ENCODE measurements around the gene EPHX1. TPM values are rescaled to one million over a fixed set of nuclear protein-coding genes. Genes with fewer than 3 reads are reported as not detected.

Gene EPHX1
- total RNA-seq = 59.4 and 81.8 TPM in 2 replicates

DNA sequence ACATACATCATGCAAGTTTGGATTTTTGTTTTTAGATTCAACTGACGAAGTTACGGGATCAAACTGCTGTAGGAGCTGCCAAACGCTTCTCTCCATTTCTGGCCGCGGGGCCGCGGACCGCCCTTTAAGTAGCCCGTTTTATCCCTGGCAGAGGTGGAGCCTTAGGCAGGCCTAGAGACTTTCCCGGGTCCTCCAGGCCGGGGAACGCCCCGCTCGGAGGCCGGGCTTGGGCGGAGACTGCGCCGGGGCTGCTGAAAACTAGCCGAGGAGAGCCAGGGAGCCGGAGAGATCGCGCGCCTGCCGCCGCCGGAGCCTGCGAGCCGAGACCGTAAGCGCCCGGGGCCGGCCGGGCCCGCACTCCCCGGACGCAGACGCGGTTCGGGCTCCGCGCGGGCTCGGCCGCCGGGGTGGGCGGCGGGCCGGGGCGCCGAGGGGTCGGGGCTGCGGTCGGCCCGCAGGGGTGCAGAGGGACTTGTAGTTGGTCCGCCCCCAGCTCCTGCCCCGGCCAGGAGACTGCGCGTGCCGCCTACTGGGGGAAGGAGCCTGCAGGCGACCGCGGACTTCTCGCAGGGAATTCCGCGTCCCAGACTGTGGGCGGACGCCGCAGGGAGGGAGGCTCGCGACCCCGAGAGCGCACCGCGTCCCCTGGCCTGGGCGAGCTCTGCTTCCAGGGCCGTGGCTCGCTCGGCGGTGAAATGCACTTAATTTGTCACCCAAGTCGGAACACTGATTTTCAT lies at the start of gene EPHX1:
Gene EPHX1 (plus strand): TSS at position 283 of the 737 bp plus-strand sequence. CDS start 18,606 bp downstream, outside the sequence.

GRCh38 chr1:225777583-225778336 lies 32.2 kb upstream of the EPHX1 start, which contains the start of gene SRP9:
SRP9 (plus strand) TSS chr1:225777826; CDS start chr1:225777941, 115 bp downstream.

GRCh38 chr1:225881959-225882693 lies 72.2 kb downstream of the EPHX1 start, which contains the start of gene TMEM63A:
TMEM63A (minus strand) TSS chr1:225882380; CDS start chr1:225877580, 4,800 bp downstream.

DNA sequence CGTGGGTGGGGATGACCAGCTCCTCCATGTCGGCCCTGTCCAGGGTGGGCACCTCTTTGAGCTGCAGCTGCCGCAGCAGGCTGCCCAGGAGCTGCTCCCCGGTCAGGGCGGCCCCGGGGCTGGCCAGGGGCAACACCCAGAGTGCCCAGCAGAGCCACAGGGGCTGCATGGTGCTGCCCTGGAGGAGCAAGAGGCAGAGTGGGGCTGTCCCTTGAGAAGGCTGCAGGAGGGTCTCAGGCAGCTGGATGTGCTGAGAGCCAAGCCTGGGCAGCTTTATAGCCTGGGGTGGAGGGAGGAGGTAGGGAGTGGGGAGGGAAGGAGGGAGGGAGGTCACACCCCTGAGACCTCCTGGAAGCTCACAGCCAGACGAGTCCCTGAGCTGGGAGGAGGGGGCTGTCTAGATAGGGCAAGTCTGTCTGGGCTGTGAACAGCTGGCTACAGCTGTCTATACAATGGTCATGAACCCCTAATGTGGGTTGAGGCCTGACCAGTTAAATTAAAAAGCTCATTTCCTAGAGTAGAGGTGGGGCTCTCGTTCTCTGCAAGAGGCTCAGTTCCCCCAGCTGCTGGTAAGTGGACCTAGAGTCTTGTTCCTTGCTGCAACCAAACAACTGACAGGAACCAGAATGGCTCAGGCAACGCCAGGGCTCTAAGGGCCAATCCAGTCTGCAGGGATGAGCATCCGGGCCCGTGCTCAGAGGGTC lies 79.1 kb downstream of the EPHX1 start, which contains the start of gene LEFTY1:
Gene LEFTY1 (minus strand): TSS at position 249 of the 704 bp plus-strand sequence. CDS start 80 bp downstream, at position 169.

Other genes with a start within 250 kb of the EPHX1 start
- 76.3 and 89.2 TPM in 2 replicates for gene ENAH, start 157.0 kb upstream of the EPHX1 start, total RNA-seq
- gene SRP9, start 32.3 kb upstream of the EPHX1 start, total RNA-seq = 153 and 154 TPM in 2 replicates
- 32.4 and 38.5 TPM in 2 replicates for gene TMEM63A, start 72.3 kb downstream of the EPHX1 start, total RNA-seq
- gene LEFTY1, start 79.0 kb downstream of the EPHX1 start, total RNA-seq = not detected in 2 replicates
- 54.4 and 55.5 TPM in 2 replicates for gene PYCR2, start 114.1 kb downstream of the EPHX1 start, total RNA-seq
- gene LEFTY2, start 131.1 kb downstream of the EPHX1 start, total RNA-seq = not detected in 2 replicates
- gene SDE2, start 189.2 kb downstream of the EPHX1 start, total RNA-seq = 32.5 and 35.9 TPM in 2 replicates

Data from hair follicle dermal papilla cell (primary cell).